DOHH2 (cell line): ENCODE data around the gene RANBP3.

Source experiments
- H3F3A ChIP-seq: fragments of 200-600 bp; sonication (generic), shearing (Covaris generic); 2 replicates; pipeline ENCODE4 v1.6.0; 2016; ENCODE audit warnings: antibody characterized with exemption, mild to moderate bottlenecking; ENCODE audit not compliant: control insufficient read depth, insufficient read depth
- H3K27ac ChIP-seq: fragments of 200-600 bp; sonication (generic); 2 replicates; pipeline ENCODE4 v1.5.1; 2014; ENCODE audit warnings: low read depth, mild to moderate bottlenecking, low read length, moderate library complexity
- H3K27me3 ChIP-seq: fragments of 200-600 bp; sonication (generic); 2 replicates; pipeline ENCODE4 v1.6.1; 2014; ENCODE audit warnings: mild to moderate bottlenecking, low read length, mixed read lengths; ENCODE audit not compliant: control insufficient read depth
- H3K36me3 ChIP-seq: fragments of 200-600 bp; sonication (generic); 2 replicates; pipeline ENCODE4 v1.6.1; 2014; ENCODE audit warnings: mild to moderate bottlenecking, low read length, moderate library complexity, mixed read lengths; ENCODE audit not compliant: control insufficient read depth
- H3K4me1 ChIP-seq: fragments of 200-600 bp; sonication (generic); 2 replicates; pipeline ENCODE4 v1.6.1; 2014; ENCODE audit warnings: mild to moderate bottlenecking, low read length, mixed read lengths; ENCODE audit not compliant: control insufficient read depth
- H3K4me2 ChIP-seq: fragments of 200-600 bp; sonication (generic); 2 replicates; pipeline ENCODE4 v1.6.0; 2014; ENCODE audit warnings: mild to moderate bottlenecking, low read length, moderate library complexity
- H3K4me3 ChIP-seq: fragments of 200-600 bp; sonication (generic); 2 replicates; pipeline ENCODE4 v1.5.1; 2014; ENCODE audit warnings: mild to moderate bottlenecking, low read length, mixed read lengths
- H3K79me2 ChIP-seq: fragments of 200-600 bp; sonication (generic); 2 replicates; pipeline ENCODE4 v1.6.1; 2014; ENCODE audit warnings: mild to moderate bottlenecking, low read length, mixed read lengths; ENCODE audit not compliant: control insufficient read depth
- H3K9me2 ChIP-seq: fragments of 200-600 bp; sonication (generic); replicated peaks from 2 replicates; pipeline ENCODE4 v1.6.1; 2014; ENCODE audit warnings: mild to moderate bottlenecking, low read length, mixed read lengths; ENCODE audit not compliant: control insufficient read depth
- H3K9me3 ChIP-seq: fragments of 200-600 bp; sonication (generic); 2 replicates; pipeline ENCODE4 v1.6.1; 2014; ENCODE audit warnings: antibody characterized with exemption, low read length, mixed read lengths; ENCODE audit not compliant: control insufficient read depth, insufficient read depth
- H4K20me1 ChIP-seq: fragments of 200-600 bp; sonication (generic); 2 replicates; pipeline ENCODE4 v1.6.0; 2014; ENCODE audit warnings: low read depth, mild to moderate bottlenecking, antibody characterized with exemption, low read length, moderate library complexity; ENCODE audit not compliant: control insufficient read depth, insufficient read depth
- CTCF ChIP-seq: fragments of 200-600 bp; sonication (generic); IDR thresholded peaks from one replicate; pipeline ENCODE4 v1.5.1; 2014; ENCODE audit warnings: antibody characterized with exemption, mild to moderate bottlenecking, low read depth, low read length; ENCODE audit not compliant: poor library complexity, severe bottlenecking
- EZH2phosphoT487 ChIP-seq: fragments of 200-600 bp; sonication (generic); IDR thresholded peaks from 2 replicates; pipeline ENCODE4 v1.6.1; 2017; ENCODE audit warnings: borderline replicate concordance, mild to moderate bottlenecking, antibody characterized with exemption, low read length, moderate library complexity, mixed read lengths

The RANBP3 gene

GRCh38 chr19:5966941-5967340 lies 11.0 kb downstream of the RANBP3 start:
- Histone ChIP-seq H3K4me1 (peaks cover 32% of the 10 kb centered on the region), H3K9me2 (no peaks in the 10 kb centered on the region), H3K79me2 (peaks cover 100% of the 10 kb centered on the region), H3F3A (no peaks in the 10 kb centered on the region), H3K36me3 (peaks cover 45% of the 10 kb centered on the region), H3K27ac (no peak overlapping the region), H3K9me3 (no peaks in the 10 kb centered on the region), H4K20me1 (peaks cover 46% of the 10 kb centered on the region), H3K27me3 (no peaks in the 10 kb centered on the region), H3K4me3 (no peak overlapping the region), H3K4me2 (no peak overlapping the region)
- TF ChIP-seq CTCF (no peak), EZH2phosphoT487 (no peak)

GRCh38 chr19:5966215-5966614 lies 11.7 kb downstream of the RANBP3 start:
- Histone ChIP-seq H3K79me2 (peaks cover 100% of the 10 kb centered on the region), H3K36me3 (peaks cover 41% of the 10 kb centered on the region), H3K9me3 (no peaks in the 10 kb centered on the region), H3K9me2 (no peaks in the 10 kb centered on the region), H3K27me3 (no peaks in the 10 kb centered on the region), H3K27ac (no peak overlapping the region), H3F3A (no peaks in the 10 kb centered on the region), H3K4me3 (no peak overlapping the region), H3K4me2 (no peak overlapping the region), H3K4me1 (peaks cover 32% of the 10 kb centered on the region), H4K20me1 (peaks cover 48% of the 10 kb centered on the region)
- no peak for TF ChIP-seq EZH2phosphoT487
- TF ChIP-seq CTCF = no peak

GRCh38 chr19:5964816-5965565 lies 12.9 kb downstream of the RANBP3 start:
- TF ChIP-seq EZH2phosphoT487 (no peak), CTCF (no peak)
- Histone ChIP-seq H3K4me2 (no peak overlapping the region), H3K27ac (no peak overlapping the region), H3K9me2 (no peaks in the 10 kb centered on the region), H4K20me1 (peaks cover 56% of the 10 kb centered on the region), H3K27me3 (no peaks in the 10 kb centered on the region), H3K36me3 (peaks cover 48% of the 10 kb centered on the region), H3K79me2 (peaks cover 100% of the 10 kb centered on the region), H3K9me3 (no peaks in the 10 kb centered on the region), H3F3A (no peaks in the 10 kb centered on the region), H3K4me3 (no peak overlapping the region), H3K4me1 (peaks cover 32% of the 10 kb centered on the region)
